Pancreas (tissue), 10 donors: ENCODE measurements around the gene SLC22A3. TPM values are rescaled to one million over a fixed set of nuclear protein-coding genes. Genes with fewer than 3 reads are reported as not detected.

Source experiments
- ATAC-seq, 4 donors: fragments of 200-7000 bp; cut with Tn5 transposase; one replicate each; pipeline versions ENCODE4 v1.8.0 to v1.9.1; 2020; ENCODE audit warnings: mild to moderate bottlenecking in 4 of 4, moderate library complexity in 4 of 4
- DNase-seq, 6 donors: peaks; one replicate each; pipeline ENCODE4 v3.0.0-alpha.2; 2020
- FAIRE-seq: peaks from 2 replicates; lab custom pipeline; 2012; peaks lifted over from hg19 to GRCh38; lab: Jason Lieb, UNC
- H3K27ac ChIP-seq, 4 donors: fragments of 200-600 bp; sonication (generic); 1 replicate in 3 of 4; 2 replicates in 1 of 4; pipeline versions ENCODE4 v1.5.0 to v1.8.0; 2020
- H3K27me3 ChIP-seq, 4 donors: fragments of 200-600 bp; one replicate each; pipeline ENCODE4 v1.8.0; 2021
- H3K36me3 ChIP-seq, 3 donors: fragments of 200-600 bp; sonication (generic) in 1 of 3; one replicate each; pipeline versions ENCODE4 v1.5.0 to v1.8.0; 2020 to 2021
- H3K4me1 ChIP-seq, 3 donors: fragments of 200-600 bp; one replicate each; pipeline ENCODE4 v1.8.0; 2021
- H3K4me3 ChIP-seq, 4 donors: fragments of 200-600 bp; sonication (generic) in 2 of 4; one replicate each; pipeline versions ENCODE4 v1.5.0 to v1.8.0; 2020 to 2021
- H3K9me3 ChIP-seq, 4 donors: fragments of 200-600 bp; one replicate each; pipeline ENCODE4 v1.8.0; 2021
- CTCF ChIP-seq, 4 donors: fragments of 200-600 bp; sonication (generic) in 3 of 4; IDR thresholded peaks; one replicate each; pipeline versions ENCODE4 v1.5.0 to v1.8.0; 2021; ENCODE audit warnings: antibody characterized with exemption in 4 of 4
- WGBS, 2 donors: extraction: QIAGEN DNeasy Blood & Tissue Kit; methylation state at CpG; one replicate each; pipeline ENCODE4 v1.1.7; 2013; 5-methylcytosine and 5-hydroxymethylcytosine counted together
- intact Hi-C, 3 donors: fragments of 100-400 bp; cut with DNase I; formaldehyde crosslinking; loops; one replicate each; pipeline versions ENCODE4 v1.11.1 to v1.14.2; 2022
- polyA plus RNA-seq, 2 donors: library from polyadenylated mRNA; stranded (reverse); fragments of 200-250 nt; gene quantifications; one replicate each; pipeline ENCODE4 v1.2.3, GENCODE V29; 2013
- total RNA-seq, 6 donors: library from RNA; stranded (reverse); fragmentation: NEBNext Ultra II Directional in 4 of 6; extraction: Animal tissue kit (Norgen Biotek cat#: 25700) in 4 of 6; gene quantifications; one replicate each; pipeline versions ENCODE4 v1.2.1 to v1.2.4, GENCODE V29; 2021 to 2023
- donor health status: healthy with polysubstance abuse.
- donor health status: DM: no; HTN: no; CAD: no; lungs with moderate emphysema.
- donor health status: DM: no; HTN: no; CAD: no.
- donor health status: control.
- donor health status: control.
- donor health status: Bipolar disorder and iron deficiency.
- donor health status: DM: yes; HTN: yes; CAD: no.
- donor health status: DM: no; HTN: no; CAD: no.
- donor health status: DM: no; HTN: no; CAD: no.
- donor health status: DM: yes; HTN: yes; CAD: no.

Gene SLC22A3
- total and polyA plus RNA-seq, 8 donors: 0.04 to 5.3 (median 0.41) TPM

GRCh38 chr6:160328447-160328846 is 19.7 kb upstream of the SLC22A3 start:
- Histone ChIP-seq H3K4me1 (no peaks in the 10 kb centered on the region), H3K36me3 (no peaks in the 10 kb centered on the region), H3K4me3 (no peak overlapping the region), H3K9me3 (no peaks in the 10 kb centered on the region), H3K27me3 (no peaks in the 10 kb centered on the region), H3K27ac (no peak overlapping the region)
- FAIRE-seq (no peak), DNase-seq (no peak), ATAC-seq (no peak)
- WGBS, 2 donors: 70 to 72% methylated on average over 8 of the region's 8 CpGs
- TF ChIP-seq CTCF (IDR thresholded peaks at IDR 0.05): no peak
- intact Hi-C loops: no loop called here

DNA sequence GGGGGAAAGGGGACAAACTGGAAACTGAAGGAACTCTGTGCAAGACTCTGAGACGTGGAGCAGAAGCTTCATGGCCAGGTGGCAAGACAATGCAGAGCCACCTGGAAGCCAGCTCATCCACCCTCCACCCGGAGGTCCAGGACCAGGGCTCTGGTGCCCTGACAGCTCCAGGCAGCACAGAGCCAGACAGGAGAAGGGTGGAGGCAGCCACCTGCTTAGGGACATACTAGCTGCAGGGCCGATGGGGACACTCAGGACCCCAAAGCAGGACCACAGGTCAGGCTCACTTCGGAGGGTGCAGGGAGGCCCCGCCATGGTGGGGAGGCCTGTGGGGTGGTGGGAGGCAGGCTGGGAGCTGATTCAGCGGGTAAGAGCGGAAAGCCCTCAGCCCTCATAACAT is 19.0 kb upstream of the SLC22A3 start:
- H3K4me3 ChIP-seq: no peak overlapping the region
- 65 to 74% methylated on average over 7 of the region's 7 CpGs for WGBS, 2 donors
- H3K36me3 ChIP-seq: no peaks in the 10 kb centered on the region
- H3K27ac ChIP-seq: no peak overlapping the region
- ATAC-seq (no peak), DNase-seq (no peak), FAIRE-seq (no peak)
- TF ChIP-seq CTCF (IDR thresholded peaks at IDR 0.05): no peak
- intact Hi-C loops: no loop called here
- H3K4me1 ChIP-seq: no peaks in the 10 kb centered on the region
- H3K9me3 ChIP-seq: no peaks in the 10 kb centered on the region
- H3K27me3 ChIP-seq: no peaks in the 10 kb centered on the region

- Histone ChIP-seq H3K9me3 (no peaks in the 10 kb centered on the region), H3K36me3 (no peaks in the 10 kb centered on the region), H3K4me3 (no peak overlapping the region), H3K27ac (no peak overlapping the region), H3K4me1 (no peaks in the 10 kb centered on the region), H3K27me3 (no peaks in the 10 kb centered on the region)
- no peak for ATAC-seq
- TF ChIP-seq CTCF (IDR thresholded peaks at IDR 0.05): no peak
- WGBS, 2 donors: 61 to 71% methylated on average over 5 of the region's 5 CpGs
- no peak for FAIRE-seq
- DNase-seq: no peak
- intact Hi-C loops: no loop called here
Measured at GRCh38 chr6:160330619-160331018, 17.6 kb upstream of the SLC22A3 start.

GRCh38 chr6:160331204-160331603 is 17.0 kb upstream of the SLC22A3 start:
- no peak for TF ChIP-seq CTCF (IDR thresholded peaks at IDR 0.05)
- Histone ChIP-seq H3K27ac (no peak overlapping the region), H3K36me3 (no peaks in the 10 kb centered on the region), H3K4me3 (no peak overlapping the region), H3K27me3 (no peaks in the 10 kb centered on the region), H3K4me1 (no peaks in the 10 kb centered on the region), H3K9me3 (no peaks in the 10 kb centered on the region)
- intact Hi-C loops: no loop called here
- DNase-seq (no peak), ATAC-seq (no peak), FAIRE-seq (no peak)
- WGBS, 2 donors: 63 to 72% methylated on average over 5 of the region's 5 CpGs

DNA sequence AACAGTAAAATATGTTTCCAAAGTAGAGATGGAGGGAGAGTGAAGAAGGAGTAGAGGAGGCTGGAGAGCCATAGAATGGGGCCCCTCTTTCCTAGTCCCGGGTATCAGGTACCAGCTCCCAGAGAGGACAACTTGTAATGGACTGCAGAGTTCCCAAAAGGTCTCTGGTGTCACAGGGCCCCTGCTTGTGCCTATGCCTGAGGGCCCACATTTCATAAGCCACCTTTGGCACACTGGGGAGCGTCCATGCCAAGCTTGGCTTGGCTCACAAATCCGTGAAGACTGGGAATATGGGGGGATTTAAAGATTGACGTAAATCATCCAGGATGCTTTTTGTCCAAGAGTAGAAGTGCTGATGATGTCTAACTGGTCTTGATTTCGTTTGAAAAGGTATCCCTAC is 16.4 kb upstream of the SLC22A3 start:
- no peak for DNase-seq
- ATAC-seq: no peak
- Histone ChIP-seq H3K36me3 (no peaks in the 10 kb centered on the region), H3K4me1 (no peaks in the 10 kb centered on the region), H3K27ac (no peak overlapping the region), H3K27me3 (no peaks in the 10 kb centered on the region), H3K9me3 (no peaks in the 10 kb centered on the region), H3K4me3 (no peak overlapping the region)
- WGBS, 2 donors: 65 to 69% methylated on average over 5 of the region's 5 CpGs
- intact Hi-C loops: no loop called here
- no peak for FAIRE-seq
- no peak for TF ChIP-seq CTCF (IDR thresholded peaks at IDR 0.05)
